HG03575 (cell line): ENCODE results near the gene MORN1.

Experiments
- ATAC-seq: cut with Tn5 transposase; IDR thresholded peaks from one replicate; pipeline ENCODE4 v1.9.1; 2021; ENCODE audit not compliant: unreplicated experiment, insufficient number of reproducible peaks, low FRiP score; ENCODE audit errors: extremely low read depth

MORN1 gene

DNA sequence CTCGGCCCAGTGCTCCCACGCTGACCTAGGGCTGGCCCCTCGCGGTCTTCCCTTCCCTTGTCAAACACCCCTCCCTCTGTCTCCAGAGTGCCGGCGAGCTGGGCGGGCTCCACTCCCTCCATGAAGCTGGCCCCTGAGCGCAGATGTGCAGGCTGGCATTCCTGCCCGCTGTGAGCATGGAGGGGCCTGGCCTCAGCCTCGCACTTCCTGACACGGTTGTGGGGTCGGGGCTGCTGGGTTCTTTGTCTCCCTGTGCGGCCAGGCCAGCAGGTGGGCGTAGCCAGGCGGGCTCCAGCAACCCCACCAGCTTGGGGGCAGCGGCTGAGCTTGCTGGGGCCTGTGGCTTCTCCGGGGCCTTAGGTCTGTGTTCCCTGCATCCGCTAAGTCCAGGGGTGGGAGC lies 35.2 kb upstream of the MORN1 start:
- ATAC-seq: no peak

DNA sequence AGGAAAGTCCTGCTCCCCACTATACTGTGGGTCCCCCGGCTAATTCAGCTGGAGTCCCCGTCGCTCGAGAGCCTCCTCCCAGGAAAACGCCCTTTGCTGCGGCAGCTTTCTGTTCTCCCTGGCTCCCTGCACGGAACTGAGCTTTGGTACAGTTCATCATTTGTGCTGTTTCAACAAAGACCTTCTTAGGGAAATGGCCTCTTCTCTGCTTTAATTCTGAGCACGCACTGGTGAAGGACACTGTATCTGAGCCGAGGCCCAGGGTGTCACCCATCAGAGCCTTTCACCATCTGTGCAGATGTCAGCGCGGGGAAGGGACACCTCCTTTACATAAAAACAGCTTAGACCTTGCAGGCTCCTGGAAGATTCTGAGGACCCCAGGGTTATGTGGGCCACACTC lies 34.5 kb upstream of the MORN1 start:
- no peak for ATAC-seq

DNA sequence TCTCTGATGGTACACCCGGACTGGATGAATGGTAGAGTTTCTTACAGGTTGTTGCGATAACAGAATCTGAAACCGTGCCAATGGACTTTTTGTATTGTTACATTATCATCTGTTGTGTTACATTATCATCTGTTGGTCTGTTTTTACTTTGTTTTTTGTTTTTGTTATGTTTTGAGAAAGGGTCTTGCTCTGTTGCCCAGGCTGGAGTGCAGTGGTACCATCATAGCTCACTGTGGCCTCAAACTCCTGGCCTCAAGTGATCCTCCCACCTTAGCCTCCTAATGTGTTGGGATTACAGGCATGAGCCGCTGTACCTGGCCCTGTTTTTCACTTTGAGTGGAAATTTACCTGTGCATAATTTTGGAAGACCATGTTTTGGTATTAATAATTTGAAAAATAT lies 31.2 kb upstream of the MORN1 start:
- no peak for ATAC-seq

DNA sequence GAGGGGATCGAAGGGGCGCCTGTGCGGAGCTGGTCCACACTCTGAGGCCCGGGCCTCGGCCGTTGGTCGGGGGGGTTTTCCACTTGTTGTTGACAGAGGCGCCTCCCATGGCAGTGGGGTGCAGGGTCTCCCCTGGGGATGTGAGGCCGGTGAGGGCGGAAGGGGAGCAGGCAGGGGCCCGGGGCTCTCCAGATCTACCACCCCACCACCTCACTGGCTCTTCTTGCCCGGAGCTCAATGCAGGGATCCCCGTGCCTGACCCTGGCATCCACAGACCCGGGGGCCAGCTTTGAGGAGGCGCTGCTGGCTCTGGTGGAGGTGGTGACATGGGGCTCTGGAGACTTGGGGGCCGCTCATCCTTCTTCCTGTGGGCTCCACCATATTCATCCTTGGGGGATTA lies 28.1 kb upstream of the MORN1 start:
- ATAC-seq: no peak

DNA sequence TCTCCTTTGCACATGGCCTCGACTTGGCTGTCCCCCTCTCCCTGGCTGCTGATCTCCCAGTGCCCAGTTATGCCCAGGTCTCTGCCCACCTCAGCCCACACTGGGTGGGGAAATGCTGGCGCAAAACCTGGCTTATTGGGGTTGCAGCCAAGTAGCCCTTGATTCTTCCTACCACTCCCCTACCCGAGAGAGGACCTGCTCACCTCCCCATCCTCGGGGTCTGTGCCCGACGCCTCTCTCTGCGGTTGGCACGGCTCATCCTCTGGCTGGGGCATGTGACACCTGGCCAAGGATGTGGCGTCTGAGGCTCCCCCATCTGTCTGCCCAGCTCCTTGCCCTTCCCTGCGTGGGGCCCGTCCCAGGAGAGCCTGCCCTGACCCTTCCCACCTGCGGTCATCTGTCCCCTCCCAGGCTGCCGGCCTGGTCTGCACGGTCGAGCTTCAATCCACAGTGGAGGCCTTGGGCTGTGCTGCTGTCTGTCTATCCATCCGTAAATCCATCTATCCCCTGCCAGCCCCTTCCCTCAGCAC lies 27.5 kb upstream of the MORN1 start:
- no peak for ATAC-seq

DNA sequence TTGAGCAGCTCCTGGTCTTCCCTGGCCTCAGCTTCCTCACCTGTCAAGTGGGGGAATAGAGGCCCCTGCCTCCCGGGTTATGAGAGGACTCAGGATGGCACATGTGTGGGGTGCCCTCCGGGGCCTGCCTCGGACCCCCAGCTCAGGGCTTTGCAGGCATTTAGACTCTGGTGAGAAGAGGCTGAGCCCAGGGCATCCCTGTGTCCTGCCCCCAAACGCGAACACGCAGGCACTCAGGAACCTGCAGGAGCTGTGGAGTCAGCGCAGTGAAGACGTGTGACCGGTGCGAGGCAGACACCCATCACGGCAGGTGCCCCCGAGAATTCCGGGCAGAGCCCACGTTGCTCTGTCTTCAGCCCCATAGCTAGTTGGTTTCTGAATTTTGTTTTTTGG lies 26.5 kb upstream of the MORN1 start:
- no peak for ATAC-seq

DNA sequence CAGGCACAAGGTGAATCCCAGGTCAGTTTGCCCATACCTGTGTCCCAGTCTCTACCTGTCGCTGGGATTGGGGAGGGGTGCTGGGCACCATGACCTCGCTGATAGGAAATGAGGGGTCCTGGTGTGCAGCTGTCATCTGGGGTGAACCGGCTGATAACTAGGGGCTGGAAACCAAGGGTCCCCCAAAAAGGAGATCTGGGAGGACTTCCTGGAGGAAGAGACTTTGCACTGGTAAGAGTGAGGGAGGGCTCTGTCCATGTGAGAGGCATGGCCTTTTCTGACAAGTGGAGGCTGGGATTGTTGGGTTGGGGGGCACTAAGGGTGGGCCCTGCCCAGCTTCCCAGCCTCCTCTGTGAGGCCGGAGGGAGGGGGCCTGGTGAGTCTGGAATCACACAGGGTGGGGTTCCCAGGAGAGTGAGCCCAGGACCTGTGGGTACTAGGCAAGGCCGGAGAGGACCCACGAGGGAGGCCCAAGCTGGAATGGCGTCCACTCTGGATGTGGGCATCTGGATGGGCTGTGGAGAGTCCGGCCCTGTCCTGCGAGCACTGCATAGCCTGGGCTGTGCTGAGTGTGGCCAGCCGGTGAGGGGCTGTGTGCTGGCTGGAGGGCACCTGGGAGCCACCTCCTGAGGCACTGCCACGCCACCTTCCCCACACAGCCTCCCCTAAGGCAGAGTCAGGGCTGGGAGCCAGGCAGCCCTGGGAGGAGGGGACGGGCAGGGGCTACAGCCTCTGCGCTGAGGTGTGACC lies 25.9 kb upstream of the MORN1 start:
- no peak for ATAC-seq

DNA sequence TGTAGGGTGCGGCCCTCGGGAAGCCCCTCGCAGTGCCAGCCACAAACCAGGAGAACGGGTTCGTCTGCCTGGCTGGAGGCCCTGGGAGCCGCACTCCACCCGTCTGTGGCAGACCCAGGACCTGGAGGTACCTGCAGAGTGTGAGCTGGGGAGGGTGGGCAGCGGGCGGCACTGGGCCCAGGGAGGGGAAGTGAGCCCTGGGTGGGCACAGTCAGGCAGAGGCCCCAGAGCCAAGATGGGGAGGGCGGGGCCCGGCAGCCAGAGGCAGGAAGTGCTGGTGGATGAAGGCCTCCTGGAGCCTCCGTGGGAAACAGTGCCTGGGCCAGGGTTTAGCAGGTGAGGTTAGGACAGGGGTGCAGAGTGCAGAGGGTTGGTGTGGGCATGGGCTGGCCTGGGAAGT lies 25.0 kb upstream of the MORN1 start:
- no peak for ATAC-seq

DNA sequence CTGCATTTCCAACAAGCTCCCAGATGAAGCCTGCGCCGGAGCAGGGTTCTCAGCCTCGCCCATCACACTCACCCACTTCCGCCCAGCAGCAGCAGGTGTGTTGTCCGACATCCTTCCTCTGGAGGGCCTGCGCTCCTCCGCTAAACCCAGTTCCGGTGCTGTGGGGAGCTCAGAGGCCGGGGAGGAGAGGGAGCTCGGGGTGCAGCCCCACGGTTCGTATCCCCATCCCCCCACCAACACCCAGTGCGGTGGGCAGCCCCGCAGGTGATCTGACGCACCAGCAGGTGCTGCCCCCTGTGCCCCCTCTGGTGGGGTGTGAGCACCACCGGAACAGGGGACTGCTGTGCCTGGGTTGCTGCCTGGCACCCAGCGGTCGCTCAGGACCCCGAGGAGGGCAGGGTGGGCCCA lies 24.5 kb upstream of the MORN1 start:
- no peak for ATAC-seq

DNA sequence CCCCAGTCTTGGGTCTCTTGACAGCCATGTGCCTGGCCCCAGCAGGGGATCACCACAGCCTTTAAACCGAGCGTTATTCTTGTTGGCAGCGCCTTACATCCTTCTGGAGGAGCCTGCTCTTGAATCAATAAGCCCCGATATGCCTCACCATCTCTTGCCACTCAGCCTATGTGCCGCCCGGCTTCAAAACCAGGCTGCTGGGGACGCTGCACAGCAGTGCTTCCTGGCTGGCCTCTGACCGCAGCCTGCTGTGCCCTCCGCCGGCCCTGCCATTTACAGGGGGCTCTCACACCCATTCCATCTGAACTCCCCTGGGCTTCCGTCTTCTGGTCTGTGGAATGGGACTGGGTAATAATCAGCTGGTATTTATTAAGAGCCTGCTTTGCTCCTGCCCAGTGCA lies 24.0 kb upstream of the MORN1 start:
- no peak for ATAC-seq

DNA sequence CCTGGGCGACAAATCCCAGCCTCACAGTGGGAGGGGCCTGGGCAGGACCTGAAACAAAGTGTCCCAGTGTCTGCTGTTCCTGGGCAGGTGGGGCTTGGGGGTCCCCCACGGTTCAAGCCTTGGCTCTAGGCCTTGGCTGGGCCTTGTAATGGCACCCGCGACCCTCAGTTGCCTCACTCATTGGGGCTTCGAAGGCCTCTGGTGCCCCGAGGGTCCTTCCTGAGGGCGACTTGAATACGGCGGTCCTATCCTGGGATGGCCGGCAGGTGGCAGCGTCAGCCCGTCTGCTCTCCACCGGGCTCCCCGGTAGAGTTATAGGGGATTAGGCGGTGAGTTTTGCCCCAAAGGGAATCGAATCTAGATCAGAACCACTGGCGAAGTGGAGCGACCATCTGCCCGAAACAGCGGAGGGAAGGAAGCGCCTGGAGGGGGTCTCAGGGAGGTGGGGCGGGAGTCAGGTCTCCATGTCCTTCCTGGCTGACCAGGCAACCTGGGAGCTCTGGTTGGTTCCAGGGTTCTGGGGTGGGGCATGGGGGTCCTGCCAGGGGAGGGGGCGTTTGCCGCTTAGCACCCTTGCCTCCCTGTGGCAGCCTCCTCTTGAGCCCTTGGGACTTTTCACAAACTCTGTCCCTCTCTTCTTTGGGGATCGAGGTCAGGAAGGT lies 23.1 kb upstream of the MORN1 start:
- no peak for ATAC-seq

DNA sequence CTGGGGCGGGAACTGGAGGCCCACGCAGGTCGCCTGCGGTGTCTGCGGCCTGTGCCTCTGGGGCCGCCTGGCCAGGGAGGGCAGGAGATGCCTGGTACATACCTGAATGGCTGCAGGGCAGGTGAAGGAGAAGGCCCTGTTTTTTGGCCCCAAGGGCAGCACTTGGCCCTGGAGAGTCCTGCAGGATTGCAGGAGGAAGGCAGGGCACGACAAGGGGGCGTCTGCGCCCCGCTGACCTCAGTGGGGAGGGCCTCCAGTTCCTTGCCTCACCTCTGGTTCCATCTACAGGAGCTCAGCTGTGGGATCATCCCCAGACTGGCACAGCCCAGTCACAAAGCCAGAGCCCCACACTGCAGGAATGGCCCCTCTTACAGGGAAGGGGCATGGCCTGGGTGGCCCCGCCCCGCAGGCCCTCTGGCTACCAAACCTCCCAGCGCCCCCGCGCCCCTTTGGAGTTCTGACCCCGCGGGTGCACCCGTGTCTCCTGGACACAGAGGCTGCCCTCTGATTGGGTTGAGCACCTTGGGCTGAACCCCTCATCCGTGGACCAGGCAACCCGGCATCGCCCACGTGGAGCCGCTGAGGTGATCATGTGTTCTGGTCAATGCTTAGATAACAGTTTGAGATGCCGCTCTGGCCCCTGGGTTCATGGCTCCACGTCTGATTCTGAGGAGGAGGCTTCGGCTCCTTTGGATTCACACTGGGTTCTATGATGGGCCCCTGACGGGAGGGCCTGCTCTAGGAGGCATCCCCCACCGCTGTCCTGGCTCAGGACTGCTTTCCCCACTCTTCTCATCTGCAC lies 22.3 kb upstream of the MORN1 start:
- no peak for ATAC-seq

DNA sequence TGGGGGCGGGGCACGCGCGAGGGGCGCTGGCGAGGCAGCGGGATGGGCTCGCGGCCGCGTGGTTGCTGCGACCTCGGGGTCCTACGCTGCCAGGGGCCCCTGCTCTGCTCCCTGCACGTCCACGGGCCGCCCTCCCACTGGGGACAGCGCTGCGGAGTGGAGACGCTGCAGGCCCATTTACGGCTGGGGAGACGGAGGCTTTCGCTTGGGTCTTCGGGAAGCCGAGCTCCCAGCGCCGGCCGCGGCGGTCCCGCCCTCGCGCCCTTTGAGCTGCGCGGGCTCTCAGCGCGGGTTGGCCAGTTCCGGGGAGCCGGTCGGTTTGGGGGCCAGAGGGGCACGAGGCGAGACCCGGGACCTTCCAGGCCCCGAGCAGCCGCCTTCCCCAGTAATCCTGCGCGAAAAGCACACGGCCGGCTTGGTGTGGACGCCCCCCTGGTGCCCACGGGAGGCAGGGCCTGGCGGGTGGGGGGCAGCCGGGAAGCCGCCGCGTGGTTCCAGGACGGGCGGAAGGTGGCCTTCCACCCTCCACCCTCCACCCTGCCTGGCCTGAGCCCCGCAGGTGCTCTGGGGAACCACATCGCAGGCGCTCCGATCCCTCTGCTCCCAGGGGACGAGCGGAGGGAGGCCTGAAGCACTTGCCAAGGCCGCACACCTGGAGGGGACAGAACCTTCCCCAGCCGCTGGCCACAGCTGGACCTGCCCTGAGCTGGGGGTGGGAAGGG lies 21.6 kb upstream of the MORN1 start:
- no peak for ATAC-seq

DNA sequence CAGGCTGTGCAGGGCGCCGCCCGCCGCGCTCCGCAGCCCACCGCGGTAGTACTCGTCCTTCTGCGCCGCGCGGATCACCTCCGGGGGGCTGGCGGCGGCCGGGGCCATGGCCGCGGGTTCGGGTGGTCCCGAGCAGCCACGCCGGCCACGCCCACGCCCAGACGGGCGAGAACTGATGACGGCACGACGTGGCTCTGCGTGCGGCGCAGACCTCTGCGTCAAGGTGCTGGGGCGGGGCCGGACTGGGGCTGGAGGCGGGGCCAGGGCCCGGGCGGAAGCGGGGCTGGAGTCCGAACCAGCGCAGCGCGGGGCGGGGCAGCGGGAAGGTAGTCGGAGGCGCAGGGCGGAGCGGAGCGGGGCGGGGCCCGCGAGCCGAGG lies 21.0 kb upstream of the MORN1 start, which contains the start of gene PEX10:
TSS of gene PEX10 (minus strand) at position 170 of the 378 bp plus-strand sequence. CDS start at position 108, 62 bp downstream.
- ATAC-seq: peak; percentile 49

DNA sequence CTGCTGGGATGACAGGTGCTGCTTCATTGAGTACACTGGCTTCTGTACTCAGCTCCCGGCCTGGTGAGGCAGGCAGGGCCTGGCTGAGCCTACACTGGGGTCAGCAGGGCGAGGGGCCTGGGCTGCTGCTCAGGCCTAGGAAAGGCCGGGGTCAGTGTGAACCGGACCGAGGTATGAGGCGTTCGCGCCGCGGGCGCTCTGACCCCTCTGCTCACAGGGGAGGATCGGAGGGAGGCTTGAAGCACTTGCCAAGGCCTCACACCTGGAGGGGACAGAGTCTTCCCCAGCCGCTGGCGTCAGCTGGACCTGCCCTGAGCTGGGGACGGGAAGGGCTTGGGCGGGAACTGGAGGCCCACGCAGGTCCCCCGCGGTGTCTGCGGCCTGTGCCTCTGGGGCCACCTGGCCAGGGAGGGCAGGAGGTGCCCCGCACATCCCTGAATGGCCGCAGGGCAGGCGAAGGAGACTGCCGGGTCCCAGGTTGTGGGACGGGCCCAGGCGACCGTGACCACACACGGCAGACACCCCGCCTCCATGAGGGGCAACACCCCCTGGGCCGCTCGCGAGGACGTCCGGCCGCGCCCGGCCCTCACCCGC lies 20.5 kb upstream of the MORN1 start:
- peak; percentile 17 for ATAC-seq

DNA sequence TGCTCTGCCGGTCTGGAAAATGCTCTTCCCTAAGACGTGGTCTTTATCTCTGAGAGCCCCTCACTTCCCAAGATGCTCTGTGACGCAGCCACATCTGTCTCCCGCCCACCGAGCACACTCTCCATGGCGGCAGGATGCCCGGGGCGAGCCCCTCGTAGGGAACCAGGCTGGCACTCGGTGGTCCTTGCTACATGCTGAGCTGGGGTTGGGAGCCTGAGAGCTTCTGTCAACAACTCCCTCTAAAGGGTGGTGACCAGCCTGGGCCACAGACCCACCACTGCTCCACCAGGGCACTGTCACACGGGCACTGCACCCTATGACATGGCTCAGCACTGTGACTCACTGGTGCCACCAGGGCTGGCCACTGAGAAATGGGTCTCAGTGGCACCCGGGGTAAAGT lies 18.4 kb upstream of the MORN1 start:
- no peak for ATAC-seq

DNA sequence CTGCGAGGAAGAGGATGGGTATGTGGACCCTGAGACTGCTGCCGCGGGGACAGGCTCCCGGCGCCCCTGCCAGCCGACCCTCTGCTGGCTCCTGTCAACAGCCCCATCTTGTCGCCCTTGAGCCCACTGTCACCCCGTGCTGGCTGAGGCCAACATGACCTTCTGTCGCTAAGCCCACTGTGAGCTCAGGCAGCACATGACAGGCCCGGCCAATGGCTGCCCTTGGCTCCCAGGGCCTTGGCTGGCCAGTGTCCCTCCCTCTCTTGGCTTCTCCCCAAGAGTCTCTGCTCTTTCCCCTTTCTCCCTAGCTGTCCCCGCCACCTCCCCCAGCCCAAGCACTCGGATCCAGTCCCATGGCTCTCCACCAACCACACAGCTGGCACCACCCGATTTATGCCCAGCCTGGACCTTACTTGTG lies 17.5 kb upstream of the MORN1 start:
- ATAC-seq: no peak

DNA sequence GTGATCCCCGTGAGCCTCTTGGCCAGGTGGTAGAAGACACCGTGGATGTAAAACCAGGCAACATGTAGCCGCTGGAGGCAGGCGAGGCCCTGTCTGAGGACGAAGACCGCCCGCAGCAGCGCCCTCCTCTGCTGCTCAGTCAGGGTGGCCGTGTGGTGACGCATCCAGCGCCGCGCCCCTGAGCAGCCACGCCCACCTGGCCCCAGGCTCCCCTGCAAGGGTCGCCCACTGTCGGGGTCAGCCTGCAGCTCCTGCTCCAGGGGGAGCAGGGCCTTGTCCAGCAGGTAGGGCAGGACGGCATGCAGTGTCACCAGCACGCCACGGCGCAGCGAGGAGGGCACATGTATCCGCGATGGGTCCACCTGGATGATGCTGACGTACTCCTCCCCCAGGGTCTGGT lies 17.1 kb upstream of the MORN1 start:
- ATAC-seq: no peak

DNA sequence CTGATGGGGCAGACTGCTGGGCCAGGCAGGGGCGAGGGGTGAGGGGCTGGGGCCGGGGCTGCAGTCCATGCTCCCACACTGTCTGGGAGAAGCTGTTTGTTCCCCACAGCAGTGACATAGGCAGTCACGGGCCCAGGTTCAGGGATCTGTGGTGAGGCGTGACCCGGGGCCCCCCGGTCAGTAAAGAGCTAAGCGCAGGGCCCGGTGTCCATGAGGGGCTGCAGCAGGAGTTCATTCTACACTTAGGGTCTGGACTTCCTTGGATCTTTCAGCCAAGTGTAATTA lies 16.6 kb upstream of the MORN1 start:
- ATAC-seq: no peak
